ENCODE data around the gene R3HDM1. TPM values are rescaled to one million over a fixed set of nuclear protein-coding genes. Genes with fewer than 3 reads are reported as not detected.
"Not testable (repeated sequence)": the region's sequence is repeated elsewhere in the genome, so short reads cannot be mapped to it uniquely, and the experiment has no call there.

R3HDM1 gene
- total RNA-seq, 3 donors from 2014 or later, result 41.5 to 54.3 (median 51.5) TPM

DNA sequence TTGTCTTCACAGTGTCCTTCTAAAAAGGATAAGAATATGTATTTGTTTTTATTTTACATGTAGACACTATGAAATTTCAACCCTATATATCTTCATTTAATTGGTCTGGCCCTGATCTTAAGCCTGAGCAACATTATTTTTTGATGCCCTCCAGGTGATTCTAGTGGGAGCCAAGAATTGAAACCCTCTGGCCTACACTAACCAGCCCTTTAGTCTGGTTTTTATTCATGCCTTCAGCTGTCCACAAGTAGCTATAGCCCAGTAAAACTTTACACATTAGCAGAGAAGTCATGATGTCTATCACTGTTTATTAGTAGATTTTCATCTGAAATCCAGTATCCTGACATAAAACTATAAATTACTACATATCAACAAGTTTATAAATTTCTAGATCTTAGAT, 157.7 kb downstream of the R3HDM1 start:
- DNase-seq, result no peak
- ATAC-seq, result no peak
- Mint-ChIP-seq H3K27me3 (ENCODE audit: low read depth) (no peaks in the 10 kb centered on the region), H3K4me1 (ENCODE audit: low read depth) (peaks cover 21% of the 10 kb centered on the region), H3K4me3 (no peak overlapping the region), H3K9me3 (no peaks in the 10 kb centered on the region), H3K36me3 (ENCODE audit: insufficient read depth) (peaks cover 10% of the 10 kb centered on the region)

DNA sequence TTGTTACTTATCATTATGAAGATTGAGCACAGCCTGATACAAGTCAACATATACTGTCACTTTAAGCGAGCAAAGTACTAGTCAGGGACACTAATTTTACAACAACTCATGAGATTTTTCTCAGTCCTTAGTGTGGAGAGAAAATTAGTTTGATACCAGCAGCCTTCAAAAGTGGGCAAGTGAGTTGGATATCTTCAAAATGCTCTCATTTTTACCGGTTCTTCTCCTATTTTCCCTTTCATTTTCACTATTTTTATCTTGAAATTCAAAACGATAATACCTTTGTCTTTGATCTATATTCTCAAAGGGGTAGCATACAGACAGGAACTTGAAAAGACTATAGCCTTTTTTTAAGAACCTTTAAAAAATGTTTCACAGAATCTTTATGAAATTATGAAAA, 158.4 kb downstream of the R3HDM1 start:
- H3K4me3 Mint-ChIP-seq, result peak overlapping the region; percentile 8
- H3K36me3 Mint-ChIP-seq (ENCODE audit: insufficient read depth), result peaks cover 13% of the 10 kb centered on the region
- H3K27me3 Mint-ChIP-seq (ENCODE audit: low read depth), result no peaks in the 10 kb centered on the region
- H3K4me1 Mint-ChIP-seq (ENCODE audit: low read depth), result peaks cover 21% of the 10 kb centered on the region
- peak; percentile 65 to 72 for ATAC-seq
- no peak for DNase-seq
- no peaks in the 10 kb centered on the region for H3K9me3 Mint-ChIP-seq

GRCh38 chr2:135694711-135695110, 163.4 kb downstream of the R3HDM1 start:
- H3K4me3 Mint-ChIP-seq, result no peak overlapping the region
- DNase-seq (no peak), ATAC-seq (no peak)
- H3K36me3 Mint-ChIP-seq (ENCODE audit: insufficient read depth), result peaks cover 17% of the 10 kb centered on the region
- peaks cover 8% of the 10 kb centered on the region for H3K4me1 Mint-ChIP-seq (ENCODE audit: low read depth)
- no peaks in the 10 kb centered on the region for H3K27me3 Mint-ChIP-seq (ENCODE audit: low read depth)
- H3K9me3 Mint-ChIP-seq, result no peaks in the 10 kb centered on the region

DNA sequence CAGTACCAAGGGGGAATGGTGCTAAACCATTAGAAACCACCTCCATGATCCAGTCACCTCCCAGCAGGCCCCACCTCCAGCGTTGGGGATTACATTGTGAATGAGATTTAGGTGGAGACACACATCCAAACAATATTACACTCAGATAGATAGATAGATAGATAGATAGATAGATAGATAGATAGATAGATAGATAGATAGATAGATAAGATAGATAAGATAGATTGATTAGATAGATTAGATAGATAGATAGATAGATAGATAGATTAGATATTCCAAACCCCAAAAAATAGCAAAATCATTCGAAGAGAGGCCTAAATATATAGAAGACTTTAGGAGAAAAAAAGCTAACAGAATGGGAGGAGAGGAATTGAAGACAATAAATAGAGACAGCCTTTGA, 167.6 kb downstream of the R3HDM1 start:
- no peaks in the 10 kb centered on the region for H3K9me3 Mint-ChIP-seq
- DNase-seq (no peak), ATAC-seq (no peak)
- peaks cover 19% of the 10 kb centered on the region for H3K36me3 Mint-ChIP-seq (ENCODE audit: insufficient read depth)
- H3K4me3 Mint-ChIP-seq, result no peak overlapping the region
- H3K27me3 Mint-ChIP-seq (ENCODE audit: low read depth), result no peaks in the 10 kb centered on the region
- no peaks in the 10 kb centered on the region for H3K4me1 Mint-ChIP-seq (ENCODE audit: low read depth)

DNA sequence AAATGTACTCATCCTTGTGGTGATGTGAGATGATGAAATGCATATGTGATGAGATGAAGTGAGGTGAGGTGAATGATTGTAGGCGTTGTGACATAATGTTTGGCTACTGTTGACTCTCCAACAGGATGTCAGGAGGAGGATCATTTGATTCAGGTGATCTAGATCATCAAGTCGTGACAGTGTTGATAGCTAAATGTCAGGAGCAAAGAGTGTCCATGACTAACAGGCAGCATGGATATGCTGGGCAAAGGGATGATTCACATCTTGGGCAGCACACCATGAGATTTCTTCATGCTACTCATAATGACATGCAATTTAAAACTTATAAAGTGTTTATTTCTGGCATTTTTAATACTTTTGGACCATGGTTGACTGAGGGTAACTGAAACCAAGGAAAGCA, 170.2 kb downstream of the R3HDM1 start:
- H3K36me3 Mint-ChIP-seq (ENCODE audit: insufficient read depth), result peaks cover 2% of the 10 kb centered on the region
- no peak overlapping the region for H3K4me3 Mint-ChIP-seq
- H3K27me3 Mint-ChIP-seq (ENCODE audit: low read depth), result no peaks in the 10 kb centered on the region
- no peak for DNase-seq
- H3K9me3 Mint-ChIP-seq, result no peaks in the 10 kb centered on the region
- ATAC-seq, result no peak
- H3K4me1 Mint-ChIP-seq (ENCODE audit: low read depth), result no peaks in the 10 kb centered on the region

DNA sequence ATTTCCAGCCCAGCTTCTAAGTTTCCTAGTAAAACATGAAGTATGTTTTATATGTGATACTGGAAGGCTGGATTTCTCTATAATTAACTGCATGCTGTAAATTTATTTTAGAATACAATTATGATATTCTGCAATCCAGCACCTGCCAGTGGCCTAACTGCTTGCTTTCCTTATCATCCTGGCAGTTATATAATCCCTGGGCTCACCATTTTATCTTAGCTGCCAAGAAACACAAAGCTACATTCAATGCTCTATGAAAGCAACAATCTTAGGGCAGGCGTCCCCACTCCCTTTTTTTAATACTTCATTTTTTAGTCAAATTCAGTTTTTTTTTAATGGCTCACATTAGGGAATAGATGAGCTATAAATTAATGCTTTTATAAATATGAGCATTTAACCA, 172.0 kb downstream of the R3HDM1 start:
- H3K36me3 Mint-ChIP-seq (ENCODE audit: insufficient read depth), result peaks cover 2% of the 10 kb centered on the region
- no peaks in the 10 kb centered on the region for H3K27me3 Mint-ChIP-seq (ENCODE audit: low read depth)
- DNase-seq (no peak), ATAC-seq (no peak)
- H3K9me3 Mint-ChIP-seq, result no peaks in the 10 kb centered on the region
- H3K4me3 Mint-ChIP-seq, result no peak overlapping the region
- H3K4me1 Mint-ChIP-seq (ENCODE audit: low read depth), result no peaks in the 10 kb centered on the region

- not testable (repeated sequence) for ATAC-seq; H3K36me3 Mint-ChIP-seq (ENCODE audit: insufficient read depth); H3K27me3 Mint-ChIP-seq (ENCODE audit: low read depth); DNase-seq; H3K9me3 Mint-ChIP-seq; H3K4me1 Mint-ChIP-seq (ENCODE audit: low read depth); H3K4me3 Mint-ChIP-seq
Measured at GRCh38 chr2:135704075-135704474, 172.8 kb downstream of the R3HDM1 start.

DNA sequence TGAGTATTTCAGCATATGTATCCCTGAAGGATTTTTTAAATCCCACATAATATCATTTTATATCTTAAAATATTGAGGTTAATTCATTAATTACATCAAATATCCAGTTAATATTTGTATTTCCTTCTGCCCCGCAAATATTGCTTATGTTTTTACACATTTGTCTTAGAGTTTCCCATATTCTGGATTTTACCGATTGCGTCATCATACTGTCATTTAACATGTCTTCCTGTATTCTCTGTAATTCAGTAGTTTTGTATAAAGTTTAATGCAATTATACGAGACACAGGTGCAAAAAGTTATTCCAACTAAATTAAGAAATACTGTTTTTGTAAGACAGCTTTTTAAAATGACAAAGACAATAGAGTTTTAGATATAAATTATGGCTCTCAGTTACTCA, 176.9 kb downstream of the R3HDM1 start:
- Mint-ChIP-seq H3K9me3 (no peaks in the 10 kb centered on the region), H3K27me3 (ENCODE audit: low read depth) (no peaks in the 10 kb centered on the region), H3K36me3 (ENCODE audit: insufficient read depth) (peaks cover 6% of the 10 kb centered on the region), H3K4me3 (no peak overlapping the region), H3K4me1 (ENCODE audit: low read depth) (no peaks in the 10 kb centered on the region)
- ATAC-seq (no peak), DNase-seq (no peak)

- Mint-ChIP-seq H3K4me3 (no peak overlapping the region), H3K4me1 (ENCODE audit: low read depth) (no peaks in the 10 kb centered on the region), H3K27me3 (ENCODE audit: low read depth) (no peaks in the 10 kb centered on the region), H3K9me3 (no peaks in the 10 kb centered on the region), H3K36me3 (ENCODE audit: insufficient read depth) (peaks cover 11% of the 10 kb centered on the region)
- DNase-seq, result peak; percentile 73
- ATAC-seq, result peak; percentile 61 to 65
Measured at GRCh38 chr2:135709992-135710391, 178.7 kb downstream of the R3HDM1 start.

- H3K4me3 Mint-ChIP-seq; ATAC-seq; H3K9me3 Mint-ChIP-seq; DNase-seq; H3K27me3 Mint-ChIP-seq (ENCODE audit: low read depth); H3K4me1 Mint-ChIP-seq (ENCODE audit: low read depth): not testable (repeated sequence)
- peaks cover 19% of the 10 kb centered on the region for H3K36me3 Mint-ChIP-seq (ENCODE audit: insufficient read depth)
Measured at GRCh38 chr2:135715086-135715485, 183.8 kb downstream of the R3HDM1 start.

DNA sequence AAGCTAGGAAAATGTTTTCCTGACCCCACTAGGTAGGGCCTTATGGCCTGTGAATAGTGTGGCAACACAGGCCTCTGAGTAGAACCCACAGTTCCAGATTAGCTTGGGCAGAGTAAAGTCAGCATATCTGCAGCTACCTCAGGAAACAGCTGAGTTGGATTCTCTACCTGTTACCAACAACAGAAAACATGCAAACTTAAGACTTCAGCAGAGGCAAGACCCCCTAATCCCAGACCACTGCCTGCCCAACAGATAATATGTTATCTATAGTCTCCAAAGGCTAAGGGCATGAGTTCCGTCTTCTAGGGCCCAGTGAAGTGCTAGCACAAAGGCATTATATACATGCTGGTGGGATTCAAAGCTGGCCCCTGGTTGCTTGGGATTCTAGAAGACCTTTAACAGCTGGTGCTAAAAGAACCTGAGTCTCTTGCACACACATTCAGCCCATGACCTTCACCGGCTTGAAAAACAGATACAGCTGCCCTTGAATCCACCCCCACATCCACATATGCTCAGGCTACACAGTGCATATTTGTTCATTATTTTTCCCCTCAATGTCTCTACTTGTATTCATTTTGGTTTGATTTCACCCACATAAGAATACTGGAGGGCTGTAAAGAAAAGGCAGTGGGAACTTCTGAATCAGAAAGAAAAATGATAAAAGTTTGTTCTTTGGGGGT, 196.9 kb downstream of the R3HDM1 start:
- no peak for ATAC-seq
- Mint-ChIP-seq H3K9me3 (no peaks in the 10 kb centered on the region), H3K27me3 (ENCODE audit: low read depth) (no peaks in the 10 kb centered on the region), H3K4me3 (no peak overlapping the region), H3K4me1 (ENCODE audit: low read depth) (peaks cover 2% of the 10 kb centered on the region), H3K36me3 (ENCODE audit: insufficient read depth) (peaks cover 12% of the 10 kb centered on the region)
- DNase-seq, result no peak

DNA sequence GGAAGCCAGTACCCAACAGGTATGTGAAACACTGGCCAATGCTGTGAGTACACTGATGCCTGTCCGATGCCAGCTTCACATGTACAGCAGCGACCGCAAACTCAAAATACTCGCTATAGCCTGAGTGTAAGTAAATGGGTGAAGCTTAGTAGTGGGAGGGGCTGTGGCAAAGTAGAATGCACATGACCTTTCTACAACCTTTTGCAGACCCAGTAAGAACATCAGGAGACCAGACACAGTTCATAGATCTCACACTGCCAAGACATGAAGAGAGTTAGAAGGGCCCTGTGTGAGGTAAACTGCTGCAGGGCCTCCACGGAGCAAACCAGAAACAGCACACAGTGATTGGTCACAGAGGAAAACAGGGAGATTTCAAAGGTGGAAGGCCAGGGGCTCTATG, 201.3 kb downstream of the R3HDM1 start:
- H3K27me3 Mint-ChIP-seq (ENCODE audit: low read depth), result no peaks in the 10 kb centered on the region
- no peak overlapping the region for H3K4me3 Mint-ChIP-seq
- H3K36me3 Mint-ChIP-seq (ENCODE audit: insufficient read depth), result no peaks in the 10 kb centered on the region
- no peaks in the 10 kb centered on the region for H3K9me3 Mint-ChIP-seq
- no peak for DNase-seq
- no peak for ATAC-seq
- H3K4me1 Mint-ChIP-seq (ENCODE audit: low read depth), result peaks cover 2% of the 10 kb centered on the region

DNA sequence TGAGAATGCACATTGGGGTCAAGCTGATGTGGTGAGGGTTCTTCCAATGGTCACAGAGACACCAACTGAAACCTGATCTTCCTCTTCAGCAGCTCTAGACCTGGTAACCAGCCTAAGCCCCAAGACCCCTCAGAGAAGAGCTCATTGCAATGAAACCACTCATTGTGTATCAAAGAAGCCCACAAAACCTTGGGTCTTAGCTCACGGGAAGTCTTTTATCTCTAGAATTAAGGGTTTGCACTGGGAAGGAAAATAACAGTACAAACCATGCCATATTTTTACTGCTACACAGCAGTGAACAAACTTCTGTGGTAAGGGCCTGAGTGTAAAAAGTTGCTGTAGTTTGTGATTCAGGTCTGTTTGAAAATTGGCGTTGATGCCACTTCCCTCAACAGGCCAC, 201.8 kb downstream of the R3HDM1 start:
- no peaks in the 10 kb centered on the region for H3K36me3 Mint-ChIP-seq (ENCODE audit: insufficient read depth)
- H3K27me3 Mint-ChIP-seq (ENCODE audit: low read depth), result no peaks in the 10 kb centered on the region
- ATAC-seq (no peak), DNase-seq (no peak)
- H3K4me3 Mint-ChIP-seq, result no peak overlapping the region
- H3K9me3 Mint-ChIP-seq, result no peaks in the 10 kb centered on the region
- H3K4me1 Mint-ChIP-seq (ENCODE audit: low read depth), result peaks cover 2% of the 10 kb centered on the region

DNA sequence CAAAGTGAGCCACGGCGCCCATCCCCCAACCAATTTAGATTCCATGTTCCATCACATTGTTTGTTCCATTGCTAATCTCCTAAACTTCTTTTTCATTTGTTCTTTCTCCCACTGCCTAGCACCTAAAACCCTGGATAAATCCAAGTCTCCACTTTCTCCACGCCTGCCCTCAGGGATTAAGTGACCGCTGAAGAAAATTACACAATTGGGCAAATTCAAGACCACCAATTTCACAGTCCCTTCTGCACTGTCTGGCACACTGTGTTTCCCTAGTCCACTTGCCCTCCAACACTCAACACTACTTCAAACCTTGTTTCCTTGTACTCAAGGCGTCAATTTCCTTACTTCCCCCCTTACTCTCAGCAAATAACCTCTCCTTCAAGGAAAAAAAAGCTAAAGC, 205.3 kb downstream of the R3HDM1 start:
- H3K4me1 Mint-ChIP-seq (ENCODE audit: low read depth), result peaks cover 4% of the 10 kb centered on the region

DNA sequence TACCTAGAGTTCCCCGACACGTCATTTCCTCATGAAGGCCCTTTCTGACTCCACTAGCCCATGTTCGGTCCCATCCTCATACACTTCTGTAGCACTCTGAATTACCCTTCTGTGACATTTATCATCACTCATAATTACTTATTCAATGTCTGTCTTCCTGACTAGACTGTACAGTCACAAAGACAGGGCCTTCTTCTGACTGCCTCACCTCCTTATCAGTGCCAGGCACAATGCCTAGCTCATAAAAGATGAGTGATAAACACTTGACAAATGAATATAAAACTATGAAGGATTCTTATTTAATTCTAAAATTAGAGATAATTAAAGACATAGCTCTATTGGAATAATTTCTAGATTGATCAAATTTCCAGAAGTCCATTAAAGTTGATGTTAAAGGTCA, 208.9 kb downstream of the R3HDM1 start:
- ATAC-seq, result no peak
- H3K4me1 Mint-ChIP-seq (ENCODE audit: low read depth), result peaks cover 24% of the 10 kb centered on the region
- no peak for DNase-seq
- no peak overlapping the region for H3K4me3 Mint-ChIP-seq
- peaks cover 4% of the 10 kb centered on the region for H3K9me3 Mint-ChIP-seq
- H3K36me3 Mint-ChIP-seq (ENCODE audit: insufficient read depth), result peaks cover 12% of the 10 kb centered on the region
- no peaks in the 10 kb centered on the region for H3K27me3 Mint-ChIP-seq (ENCODE audit: low read depth)

More for the DNA sequence above, 205.3 kb downstream of the R3HDM1 start:
- DNase-seq (no peak), ATAC-seq (no peak)
- Mint-ChIP-seq H3K9me3 (peaks cover 4% of the 10 kb centered on the region), H3K36me3 (ENCODE audit: insufficient read depth) (no peaks in the 10 kb centered on the region), H3K27me3 (ENCODE audit: low read depth) (no peaks in the 10 kb centered on the region), H3K4me3 (no peak overlapping the region)

GRCh38 chr2:135741043-135741394, 209.7 kb downstream of the R3HDM1 start:
- Mint-ChIP-seq H3K9me3 (peaks cover 4% of the 10 kb centered on the region), H3K4me1 (ENCODE audit: low read depth) (peaks cover 31% of the 10 kb centered on the region), H3K36me3 (ENCODE audit: insufficient read depth) (peaks cover 14% of the 10 kb centered on the region), H3K4me3 (no peak overlapping the region), H3K27me3 (ENCODE audit: low read depth) (no peaks in the 10 kb centered on the region)
- DNase-seq, result no peak
- no peak for ATAC-seq

Measured in activated T-cell treated with anti-CD3 and anti-CD28 coated beads, Interleukin-2, amount 50 U/mL, for 4 hours (primary cell).